Astrocyte (in vitro differentiated cells and primary cell): ENCODE results near the gene GYPA. TPM values are rescaled to one million over a fixed set of nuclear protein-coding genes. Genes with fewer than 3 reads are reported as not detected.

Experiments
- DNase-seq: peaks from one replicate; pipeline ENCODE4 v3.0.0-alpha.2; 2010; ENCODE audit warnings: low read depth
- FAIRE-seq: peaks from 2 replicates; lab custom pipeline; 2011; peaks lifted over from hg19 to GRCh38; lab: Jason Lieb, UNC
- H2AFZ ChIP-seq: 2 replicates; pipeline ENCODE4 v1.6.0; 2012; ENCODE audit warnings: low read depth, low read length, inconsistent platforms
- H3K27ac ChIP-seq: 2 replicates; pipeline ENCODE4 v1.5.1; 2011; ENCODE audit warnings: low read depth, low read length, inconsistent platforms
- H3K27me3 ChIP-seq: 2 replicates; pipeline ENCODE4 v1.6.0; 2011; ENCODE audit warnings: low read length, inconsistent platforms; ENCODE audit not compliant: insufficient read depth
- H3K36me3 ChIP-seq: 2 replicates; pipeline ENCODE4 v1.5.1; 2011; ENCODE audit warnings: low read length, inconsistent platforms; ENCODE audit not compliant: insufficient read depth
- H3K4me1 ChIP-seq: 2 replicates; pipeline ENCODE4 v1.5.1; 2011; ENCODE audit warnings: low read length, inconsistent platforms; ENCODE audit not compliant: insufficient read depth
- H3K4me2 ChIP-seq: 2 replicates; pipeline ENCODE4 v1.6.0; 2012; ENCODE audit warnings: low read length, inconsistent platforms
- H3K4me3 ChIP-seq: 2 replicates; pipeline ENCODE4 v1.5.1; 2011; ENCODE audit warnings: low read depth, mild to moderate bottlenecking, low read length, inconsistent platforms; ENCODE audit not compliant: insufficient read depth
- H3K79me2 ChIP-seq: 2 replicates; pipeline ENCODE4 v1.6.0; 2012; ENCODE audit warnings: mild to moderate bottlenecking, low read length, inconsistent platforms; ENCODE audit not compliant: insufficient read depth
- H3K9ac ChIP-seq: 2 replicates; pipeline ENCODE4 v1.6.0; 2012; ENCODE audit warnings: mild to moderate bottlenecking, low read length, inconsistent platforms
- H3K9me3 ChIP-seq: 2 replicates; pipeline ENCODE4 v1.5.1; 2012; ENCODE audit warnings: low read depth, mild to moderate bottlenecking, low read length, inconsistent platforms; ENCODE audit not compliant: insufficient read depth
- H4K20me1 ChIP-seq: 2 replicates; pipeline ENCODE4 v1.6.0; 2012; ENCODE audit warnings: low read length, inconsistent platforms; ENCODE audit not compliant: insufficient read depth
- H3K27ac Mint-ChIP-seq: one replicate; pipeline ENCODE4 v1.8.0; 2021; ENCODE audit warnings: mild to moderate bottlenecking, mixed read lengths; ENCODE audit not compliant: unreplicated experiment
- H3K27me3 Mint-ChIP-seq: one replicate; pipeline ENCODE4 v1.8.0; 2021; ENCODE audit warnings: low read depth, mixed read lengths; ENCODE audit not compliant: unreplicated experiment
- H3K36me3 Mint-ChIP-seq: one replicate; pipeline ENCODE4 v1.8.0; 2021; ENCODE audit warnings: low read depth, mixed read lengths; ENCODE audit not compliant: unreplicated experiment
- H3K4me1 Mint-ChIP-seq: one replicate; pipeline ENCODE4 v1.8.0; 2021; ENCODE audit warnings: low read depth, mixed read lengths; ENCODE audit not compliant: unreplicated experiment
- H3K4me3 Mint-ChIP-seq: one replicate; pipeline ENCODE4 v1.8.0; 2021; ENCODE audit warnings: mild to moderate bottlenecking, moderate library complexity, mixed read lengths; ENCODE audit not compliant: unreplicated experiment
- H3K9me3 Mint-ChIP-seq: one replicate; pipeline ENCODE4 v1.8.0; 2021; ENCODE audit warnings: mild to moderate bottlenecking, mixed read lengths; ENCODE audit not compliant: unreplicated experiment
- CTCF ChIP-seq: IDR thresholded peaks from 2 replicates; pipeline ENCODE4 v1.5.1; 2011; ENCODE audit warnings: low read depth, mild to moderate bottlenecking, inconsistent platforms, low read length, moderate library complexity; ENCODE audit not compliant: insufficient read depth
- EZH2 ChIP-seq: IDR thresholded peaks from 2 replicates; pipeline ENCODE4 v1.6.1; 2012; ENCODE audit warnings: mild to moderate bottlenecking, low read length, inconsistent platforms; ENCODE audit not compliant: insufficient read depth
- total RNA-seq: library from RNA; stranded (reverse); gene quantifications from 2 replicates; pipeline ENCODE4 v1.2.1, GENCODE V29; 2021

Gene GYPA
- total RNA-seq, 1 donor from 2014 or later: not detected

- H2AFZ ChIP-seq: no peak overlapping the region
Measured at GRCh38 chr4:144179152-144179739, 38.7 kb upstream of the GYPA start.

GRCh38 chr4:144178414-144178813, 37.9 kb upstream of the GYPA start:
- Histone ChIP-seq H3K27ac (no peak overlapping the region), H3K4me1 (peaks cover 4% of the 10 kb centered on the region), H3K27me3 (no peaks in the 10 kb centered on the region), H3K4me2 (peak overlapping the region; percentile 3), H3K4me3 (no peak overlapping the region), H2AFZ (no peak overlapping the region), H3K9ac (no peak overlapping the region), H4K20me1 (no peaks in the 10 kb centered on the region), H3K79me2 (no peaks in the 10 kb centered on the region), H3K36me3 (no peaks in the 10 kb centered on the region), H3K9me3 (no peaks in the 10 kb centered on the region)
- H3K9me3 Mint-ChIP-seq: no peaks in the 10 kb centered on the region
- H3K27ac Mint-ChIP-seq: peak overlapping the region; percentile 70
- TF ChIP-seq CTCF (no peak), EZH2 (no peak)
- H3K4me3 Mint-ChIP-seq: no peak overlapping the region
- H3K36me3 Mint-ChIP-seq: no peaks in the 10 kb centered on the region
- FAIRE-seq: no peak
- no peaks in the 10 kb centered on the region for H3K27me3 Mint-ChIP-seq
- peak; percentile 38 for DNase-seq
- peaks cover 31% of the 10 kb centered on the region for H3K4me1 Mint-ChIP-seq

More at GRCh38 chr4:144179152-144179739, 38.7 kb upstream of the GYPA start:
- peaks cover 31% of the 10 kb centered on the region for H3K4me1 Mint-ChIP-seq
- Histone ChIP-seq H3K27ac (no peak overlapping the region), H3K36me3 (no peaks in the 10 kb centered on the region), H3K9ac (no peak overlapping the region), H3K4me3 (no peak overlapping the region), H4K20me1 (no peaks in the 10 kb centered on the region), H3K9me3 (no peaks in the 10 kb centered on the region), H3K4me2 (no peak overlapping the region), H3K4me1 (peaks cover 4% of the 10 kb centered on the region), H3K79me2 (no peaks in the 10 kb centered on the region), H3K27me3 (no peaks in the 10 kb centered on the region)
- H3K27ac Mint-ChIP-seq: no peak overlapping the region
- FAIRE-seq (no peak), DNase-seq (no peak)
- no peak overlapping the region for H3K4me3 Mint-ChIP-seq
- no peaks in the 10 kb centered on the region for H3K27me3 Mint-ChIP-seq
- H3K9me3 Mint-ChIP-seq: no peaks in the 10 kb centered on the region
- no peak for TF ChIP-seq CTCF
- TF ChIP-seq EZH2: no peak
- H3K36me3 Mint-ChIP-seq: no peaks in the 10 kb centered on the region

- DNase-seq (peak; percentile 50), FAIRE-seq (no peak)
- Histone ChIP-seq H3K27ac (no peak overlapping the region), H3K36me3 (no peaks in the 10 kb centered on the region), H3K27me3 (no peaks in the 10 kb centered on the region), H3K9me3 (no peaks in the 10 kb centered on the region), H3K4me1 (peaks cover 4% of the 10 kb centered on the region), H3K9ac (no peak overlapping the region), H3K79me2 (no peaks in the 10 kb centered on the region), H3K4me2 (no peak overlapping the region), H2AFZ (no peak overlapping the region), H4K20me1 (no peaks in the 10 kb centered on the region), H3K4me3 (no peak overlapping the region)
- Mint-ChIP-seq H3K4me1 (peaks cover 31% of the 10 kb centered on the region), H3K27ac (no peak overlapping the region), H3K27me3 (no peaks in the 10 kb centered on the region), H3K4me3 (no peak overlapping the region), H3K9me3 (no peaks in the 10 kb centered on the region), H3K36me3 (no peaks in the 10 kb centered on the region)
- TF ChIP-seq EZH2: no peak
Measured at GRCh38 chr4:144176476-144176875, 36.0 kb upstream of the GYPA start.
